IPS DF 6.9 (cell line): Measurements from ENCODE around the gene PMS1.
"Not testable (repeated sequence)": the region's sequence is repeated elsewhere in the genome, so short reads cannot be mapped to it uniquely, and the experiment has no call there.

Experiments used
- DNase-seq: peaks from one replicate; pipeline ENCODE4 v3.0.0-alpha.2; 2013; ENCODE audit warnings: low read depth, low spot score
- H3K27ac ChIP-seq: one replicate; pipeline ENCODE4 v1.5.1; 2013; ENCODE audit warnings: low read length, control low read depth
- H3K27me3 ChIP-seq: 2 replicates; pipeline ENCODE4 v1.6.1; 2013; ENCODE audit warnings: mild to moderate bottlenecking, low read length; ENCODE audit not compliant: control insufficient read depth, insufficient read depth
- H3K36me3 ChIP-seq: 2 replicates; pipeline ENCODE4 v1.6.1; 2013; ENCODE audit warnings: low read length; ENCODE audit not compliant: control insufficient read depth, insufficient read depth
- H3K4me1 ChIP-seq: 2 replicates; pipeline ENCODE4 v1.6.1; 2013; ENCODE audit warnings: low read length; ENCODE audit not compliant: control insufficient read depth, insufficient read depth
- H3K4me3 ChIP-seq: 2 replicates; pipeline ENCODE4 v1.5.1; 2013; ENCODE audit warnings: mild to moderate bottlenecking, low read length
- H3K9me3 ChIP-seq: 2 replicates; pipeline ENCODE4 v1.6.1; 2013; ENCODE audit warnings: low read length, inconsistent platforms; ENCODE audit not compliant: control insufficient read depth, insufficient read depth
- WGBS: extraction: QIAGEN DNeasy Blood & Tissue Kit; methylation state at CpG from one replicate; pipeline ENCODE4 v1.1.7; 2013; ENCODE audit warnings: mixed read lengths, missing lambda C conversion rate; ENCODE audit not compliant: insufficient read length, insufficient coverage; 5-methylcytosine and 5-hydroxymethylcytosine counted together

PMS1 gene

DNA sequence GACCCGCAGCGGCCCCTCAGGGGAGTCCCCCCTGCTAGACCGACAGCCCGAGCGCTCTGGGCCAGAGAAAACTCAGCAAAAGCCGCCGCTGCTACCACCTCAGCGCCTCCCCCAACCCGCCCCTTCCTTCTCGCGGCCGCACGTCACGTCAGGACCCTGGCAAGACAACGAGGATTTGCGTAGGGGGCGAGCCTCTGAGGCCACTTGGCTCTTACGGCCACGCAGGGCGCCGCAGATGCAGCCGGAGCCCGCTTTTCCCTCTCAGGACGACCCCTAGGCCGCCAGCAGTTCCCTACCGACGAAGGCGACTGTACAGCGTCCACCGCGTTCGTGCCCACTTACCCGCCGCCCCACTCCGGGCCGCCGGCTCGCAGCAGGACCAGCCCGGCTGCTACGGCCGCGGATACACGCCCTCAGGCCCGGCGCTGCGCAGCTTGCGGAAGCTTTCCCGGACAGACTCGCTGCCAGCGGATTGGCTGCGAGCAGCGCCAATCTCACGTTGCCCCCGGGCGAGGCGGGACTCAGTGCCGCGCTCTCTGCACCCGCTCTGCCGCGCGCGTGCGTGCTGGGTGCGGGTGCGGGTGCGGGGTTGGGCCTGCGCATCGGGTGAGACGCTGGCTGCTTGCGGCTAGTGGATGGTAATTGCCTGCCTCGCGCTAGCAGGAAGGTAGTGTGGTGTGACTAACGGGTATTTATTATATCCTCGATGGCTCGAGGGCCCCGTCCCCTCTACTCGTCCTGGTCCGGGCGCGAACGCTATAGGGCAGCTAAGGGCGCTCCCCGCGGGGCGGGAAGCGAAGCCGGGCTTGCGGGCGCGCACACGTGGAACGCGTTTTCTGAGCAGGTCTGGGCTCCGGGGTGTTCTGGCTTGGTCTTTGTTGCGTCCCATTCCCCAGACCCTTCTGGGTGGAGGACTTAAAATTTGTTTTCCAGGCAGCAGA, at the start of gene PMS1, which contains the start of gene ORMDL1:
Gene PMS1, plus strand, starts transcription at position 524 of the 941 bp plus-strand sequence. CDS start 7,360 bp downstream, outside the sequence.
Gene ORMDL1, minus strand, starts transcription at position 413 of the 941 bp plus-strand sequence. CDS start 1,744 bp downstream, outside the sequence.
- no peaks in the 10 kb centered on the region for H3K4me1 ChIP-seq
- peak within 1 kb of the TSS; percentile 91; the same call in 1 of the 2 replicates for H3K4me3 ChIP-seq
- no peak within 1 kb of the TSS for H3K27ac ChIP-seq
- H3K27me3 ChIP-seq = no peaks in the 10 kb centered on the region
- no peaks in the 10 kb centered on the region for H3K9me3 ChIP-seq
- peak; percentile 87 for DNase-seq
- no CpG with 5 or more reads among the region's 96 CpGs for WGBS
- H3K36me3 ChIP-seq = no peaks in the 10 kb centered on the region; the same call in 1 of the 2 replicates

DNA sequence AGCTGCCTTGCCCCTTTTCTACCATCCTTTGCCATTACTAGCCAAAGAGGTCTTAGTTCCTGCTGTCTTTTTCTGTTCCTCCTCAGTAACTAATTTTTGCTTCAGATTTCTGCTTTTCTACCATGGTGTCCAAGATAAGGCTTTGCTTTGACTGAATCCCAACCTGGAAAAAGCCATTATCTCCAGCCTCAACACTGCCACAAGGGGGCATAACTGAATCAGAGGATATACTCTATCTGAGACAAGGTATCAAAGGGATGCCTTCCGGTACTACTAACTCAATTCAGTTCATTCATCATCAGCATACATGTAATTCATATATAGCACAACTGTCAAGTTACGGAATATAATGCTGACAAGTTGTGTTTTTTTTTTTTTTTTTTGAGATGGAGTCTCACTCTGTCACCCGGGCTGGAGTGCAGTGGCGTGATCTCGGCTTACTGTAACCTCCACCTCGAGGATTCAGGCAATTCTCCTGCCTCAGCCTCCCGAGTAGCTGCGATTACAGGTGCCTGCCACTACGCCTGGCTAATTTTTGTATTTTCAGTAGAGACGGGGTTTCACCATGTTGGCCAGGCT, 33.1 kb upstream of the PMS1 start:
- whole genome bisulfite sequencing = no CpG with 5 or more reads among the region's 10 CpGs
- peak; percentile 7 for DNase-seq

DNA sequence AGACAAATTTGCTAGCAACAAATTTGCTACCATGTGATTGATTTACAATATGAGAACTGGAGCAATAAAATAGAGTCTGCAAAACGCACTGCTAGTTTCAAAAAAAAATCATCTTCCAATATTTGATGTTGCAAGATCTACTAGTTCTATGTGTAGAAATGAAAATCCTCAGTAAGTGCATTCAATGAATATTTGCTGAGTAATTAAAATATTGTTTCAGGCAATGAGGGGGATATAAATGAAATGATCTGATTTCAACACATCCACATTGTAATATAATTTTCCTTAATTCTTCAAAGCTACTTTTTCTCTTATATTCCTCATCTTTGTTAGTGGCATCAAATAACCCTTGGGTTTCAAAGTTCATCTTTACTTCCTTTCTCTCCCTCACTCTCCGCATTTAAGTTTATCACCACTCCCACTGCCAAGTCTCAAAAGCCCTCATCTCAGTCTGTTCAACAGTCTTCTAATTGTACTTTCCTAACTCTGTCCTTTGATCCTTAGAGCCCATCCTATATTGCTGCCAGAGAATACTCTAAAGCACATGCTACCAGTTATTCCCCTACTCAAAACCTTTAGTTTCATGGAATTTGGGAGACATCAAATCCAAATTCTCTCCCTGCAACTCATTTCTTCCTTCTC, 27.8 kb upstream of the PMS1 start:
- no peaks in the 10 kb centered on the region; the same call in 1 of the 2 replicates for H3K36me3 ChIP-seq
- no peak overlapping the region for H3K27ac ChIP-seq
- no peak for DNase-seq
- no peaks in the 10 kb centered on the region for H3K9me3 ChIP-seq
- WGBS = no CpG with 5 or more reads among the region's 2 CpGs
- H3K27me3 ChIP-seq = no peaks in the 10 kb centered on the region
- H3K4me3 ChIP-seq = no peak overlapping the region
- no peaks in the 10 kb centered on the region for H3K4me1 ChIP-seq

More for the DNA sequence above, 33.1 kb upstream of the PMS1 start:
- Histone ChIP-seq H3K4me3 (no peak overlapping the region), H3K27me3 (no peaks in the 10 kb centered on the region), H3K27ac (no peak overlapping the region), H3K9me3 (no peaks in the 10 kb centered on the region), H3K4me1 (no peaks in the 10 kb centered on the region), H3K36me3 (no peaks in the 10 kb centered on the region; the same call in 1 of the 2 replicates)

DNA sequence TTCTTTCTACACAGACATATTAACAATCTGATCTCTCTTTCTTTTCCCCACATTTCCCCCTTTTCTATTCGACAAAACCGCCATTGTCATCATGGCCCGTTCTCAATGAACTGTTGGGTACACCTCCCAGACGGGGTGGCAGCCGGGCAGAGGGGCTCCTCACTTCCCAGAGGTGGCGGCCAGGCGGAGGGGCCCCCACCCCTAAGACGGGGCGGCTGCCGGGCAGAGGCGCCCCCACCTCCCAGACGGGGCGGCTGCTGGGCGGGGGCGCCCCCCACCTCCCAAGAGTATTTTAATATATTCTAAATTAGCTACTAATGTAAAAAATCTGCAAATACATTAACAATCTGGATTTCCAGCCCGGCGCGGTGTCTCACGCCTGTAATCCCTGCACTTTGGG, 24.1 kb upstream of the PMS1 start:
- no CpG with 5 or more reads among the region's 19 CpGs for WGBS
- H3K9me3 ChIP-seq, H3K4me1 ChIP-seq, H3K27ac ChIP-seq, DNase-seq, H3K4me3 ChIP-seq, H3K36me3 ChIP-seq, H3K27me3 ChIP-seq: not testable (repeated sequence)

DNA sequence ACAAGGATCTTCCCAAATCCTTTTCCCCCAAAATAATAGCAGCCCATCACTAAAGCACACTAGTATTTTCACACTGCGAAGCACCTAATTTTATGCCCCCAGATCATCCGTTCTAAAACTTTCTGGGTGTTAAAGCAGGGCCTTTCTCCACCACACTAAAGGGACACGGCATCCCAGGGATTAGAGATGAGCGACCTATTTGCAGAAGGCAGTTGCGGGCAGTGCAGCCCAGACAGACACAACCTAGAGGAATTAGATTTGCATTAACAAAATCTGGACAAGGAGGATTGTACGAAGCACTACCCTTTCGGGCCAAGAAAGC, 22.1 kb upstream of the PMS1 start:
- Histone ChIP-seq H3K4me3 (peak overlapping the region; percentile 59; the same call in 1 of the 2 replicates), H3K4me1 (no peaks in the 10 kb centered on the region), H3K27me3 (no peaks in the 10 kb centered on the region), H3K9me3 (no peaks in the 10 kb centered on the region), H3K36me3 (no peaks in the 10 kb centered on the region), H3K27ac (no peak overlapping the region)
- DNase-seq = no peak
- no CpG with 5 or more reads among the region's 7 CpGs for WGBS

DNA sequence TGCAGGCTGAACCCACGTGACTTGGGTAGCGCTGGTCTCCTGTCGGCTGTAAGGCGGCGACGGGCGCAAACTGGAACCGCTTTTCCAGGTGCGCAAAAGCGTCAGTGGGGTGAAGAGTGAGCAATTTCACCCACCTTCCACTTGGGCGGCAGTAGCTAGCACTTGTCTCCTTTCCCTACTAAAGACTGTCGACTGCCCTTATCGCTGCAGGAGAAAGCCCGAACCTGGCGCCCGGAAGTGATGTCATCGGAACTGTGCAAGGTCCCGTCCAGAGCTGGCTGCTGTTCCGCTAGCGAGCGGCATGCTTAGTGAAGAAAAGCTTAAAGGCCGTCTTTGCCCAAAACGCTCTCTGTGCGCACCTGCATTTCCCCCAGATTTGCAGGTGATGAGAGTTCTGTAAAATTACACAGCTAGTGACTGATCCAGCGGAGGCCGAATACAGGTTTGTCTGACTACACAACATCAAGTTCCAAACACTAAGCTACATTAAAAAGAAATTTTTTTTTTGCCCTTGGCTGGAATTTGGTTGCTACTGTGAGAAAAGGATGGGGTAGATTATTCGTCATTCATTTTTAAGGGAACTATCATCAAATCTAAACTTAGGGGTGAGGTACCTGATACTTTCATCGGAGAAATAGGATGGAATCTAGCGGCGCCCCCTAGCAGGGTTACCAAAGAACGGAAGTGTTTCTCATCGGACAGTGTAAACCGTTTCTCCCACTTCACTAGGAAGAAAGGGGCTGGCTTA, 21.5 kb upstream of the PMS1 start, which contains the start of gene OSGEPL1:
Gene OSGEPL1, minus strand, starts transcription at position 242 of the 748 bp plus-strand sequence. CDS start 1,152 bp downstream, outside the sequence.
- peak; percentile 84 for DNase-seq
- Histone ChIP-seq H3K27me3 (no peaks in the 10 kb centered on the region), H3K4me3 (peak within 1 kb of the TSS; percentile 59; the same call in 1 of the 2 replicates), H3K27ac (no peak within 1 kb of the TSS), H3K9me3 (no peaks in the 10 kb centered on the region), H3K36me3 (no peaks in the 10 kb centered on the region), H3K4me1 (no peaks in the 10 kb centered on the region)
- no CpG with 5 or more reads among the region's 33 CpGs for WGBS

DNA sequence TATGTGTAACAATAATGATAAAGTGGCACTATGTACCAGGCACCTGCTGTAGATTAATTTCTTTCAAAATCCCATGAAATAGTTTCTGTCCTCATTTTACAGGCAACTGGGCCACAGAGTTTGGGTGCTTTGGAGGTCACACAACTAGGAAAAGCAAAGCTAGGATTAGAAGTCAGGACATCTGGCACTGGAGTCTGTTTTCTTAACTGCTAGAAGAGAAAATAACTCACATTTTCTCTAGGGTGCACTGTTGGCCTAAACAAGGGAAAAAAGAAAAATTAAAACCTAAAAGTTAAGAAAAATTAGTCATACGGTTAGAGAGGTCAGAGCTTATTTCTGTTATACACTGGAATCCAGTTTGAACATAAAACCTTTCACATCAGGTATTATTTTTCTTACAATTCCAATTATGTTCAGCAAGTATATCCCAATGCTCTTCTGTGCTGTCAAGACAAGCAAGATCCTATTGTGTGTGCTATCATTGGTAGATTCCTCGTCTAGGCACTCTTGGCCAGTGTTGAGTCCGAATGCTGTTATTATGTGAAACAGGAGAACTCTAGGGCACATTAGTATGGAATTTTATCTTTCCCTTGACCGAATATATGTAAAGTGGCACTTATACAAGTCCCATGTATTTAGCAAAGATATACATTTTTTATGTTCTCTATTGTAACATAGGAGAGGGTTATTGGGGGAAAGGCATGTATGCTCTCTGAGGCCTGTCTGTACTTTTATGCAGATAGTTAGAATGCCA, 20.2 kb upstream of the PMS1 start:
- no CpG with 5 or more reads among the region's 4 CpGs for WGBS
- H3K27me3 ChIP-seq = no peaks in the 10 kb centered on the region
- DNase-seq = no peak
- no peak overlapping the region for H3K4me3 ChIP-seq
- no peaks in the 10 kb centered on the region for H3K9me3 ChIP-seq
- no peaks in the 10 kb centered on the region for H3K4me1 ChIP-seq
- H3K27ac ChIP-seq = no peak overlapping the region
- H3K36me3 ChIP-seq = no peaks in the 10 kb centered on the region

DNA sequence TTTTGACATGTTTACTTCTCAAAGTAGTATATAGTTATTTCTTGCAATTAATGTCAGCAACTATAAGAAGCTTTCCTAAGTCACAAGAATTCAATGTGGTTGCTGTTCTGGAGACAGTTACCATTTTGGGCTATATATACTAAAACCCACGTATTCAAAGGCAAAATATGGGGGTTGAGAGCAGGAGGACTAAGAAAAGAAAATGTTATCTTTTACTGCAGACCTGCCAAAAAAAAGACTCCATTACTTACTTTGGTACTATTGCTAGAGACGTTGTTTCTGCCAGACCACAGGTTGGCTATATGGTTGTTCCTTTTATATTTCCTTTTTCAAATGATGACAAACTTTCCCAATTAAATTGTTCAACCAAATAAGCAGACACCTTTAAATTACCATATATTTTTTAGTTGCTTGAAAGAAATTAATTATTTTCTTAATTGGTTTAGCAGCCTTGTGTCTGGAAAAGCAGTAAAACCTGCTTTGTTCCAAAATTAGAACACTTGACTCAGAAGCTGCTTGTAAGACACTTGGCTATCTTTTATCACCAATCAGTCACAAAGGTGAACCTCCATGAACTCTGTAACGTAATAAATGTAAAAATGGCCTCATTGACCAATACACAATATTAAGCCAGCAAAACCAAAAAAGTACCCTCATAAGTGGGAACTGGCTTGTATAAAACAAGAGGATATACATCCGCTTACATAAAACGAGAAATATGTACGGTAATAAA, 13.5 kb upstream of the PMS1 start:
- Histone ChIP-seq H3K4me3 (no peak overlapping the region), H3K27ac (no peak overlapping the region), H3K36me3 (peaks cover 4% of the 10 kb centered on the region; the same call in 1 of the 2 replicates), H3K9me3 (no peaks in the 10 kb centered on the region), H3K27me3 (no peaks in the 10 kb centered on the region), H3K4me1 (no peaks in the 10 kb centered on the region)
- no peak for DNase-seq
- no CpG with 5 or more reads among the region's 6 CpGs for WGBS

DNA sequence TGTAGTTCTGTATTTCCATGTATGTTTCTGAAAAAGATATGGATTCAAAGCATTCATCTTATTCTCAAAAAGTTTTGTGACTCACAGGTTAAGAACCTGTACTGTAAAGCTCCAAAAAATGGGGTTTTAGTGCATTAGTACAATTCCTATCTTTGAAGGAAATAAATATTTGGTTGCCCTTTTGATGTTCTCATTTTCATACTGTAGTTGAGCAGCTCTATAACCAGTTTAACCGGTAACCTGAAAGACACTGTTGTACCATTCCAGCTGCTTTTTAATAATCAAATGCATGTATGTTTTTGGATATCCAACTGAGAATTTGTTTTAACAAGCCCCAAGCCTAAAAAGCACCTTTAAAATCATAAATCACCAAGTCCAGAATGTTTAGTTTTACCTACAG, 12.0 kb upstream of the PMS1 start:
- no peak overlapping the region for H3K4me3 ChIP-seq
- H3K36me3 ChIP-seq = peaks cover 4% of the 10 kb centered on the region; the same call in 1 of the 2 replicates
- DNase-seq = no peak
- no CpG with 5 or more reads among the region's 1 CpG for WGBS
- H3K9me3 ChIP-seq = no peaks in the 10 kb centered on the region
- no peak overlapping the region for H3K27ac ChIP-seq
- no peaks in the 10 kb centered on the region for H3K4me1 ChIP-seq
- H3K27me3 ChIP-seq = no peaks in the 10 kb centered on the region
